ENCODE data around the gene LRRC63. TPM values are rescaled to one million over a fixed set of nuclear protein-coding genes. Genes with fewer than 3 reads are reported as not detected.

The LRRC63 gene
- total and polyA plus RNA-seq, 7 donors: 0.03 to 0.04 TPM; not detected in 5

GRCh38 chr13:46311217-46311616 lies 99.5 kb downstream of the LRRC63 start:
- TF ChIP-seq, protein P1, sequence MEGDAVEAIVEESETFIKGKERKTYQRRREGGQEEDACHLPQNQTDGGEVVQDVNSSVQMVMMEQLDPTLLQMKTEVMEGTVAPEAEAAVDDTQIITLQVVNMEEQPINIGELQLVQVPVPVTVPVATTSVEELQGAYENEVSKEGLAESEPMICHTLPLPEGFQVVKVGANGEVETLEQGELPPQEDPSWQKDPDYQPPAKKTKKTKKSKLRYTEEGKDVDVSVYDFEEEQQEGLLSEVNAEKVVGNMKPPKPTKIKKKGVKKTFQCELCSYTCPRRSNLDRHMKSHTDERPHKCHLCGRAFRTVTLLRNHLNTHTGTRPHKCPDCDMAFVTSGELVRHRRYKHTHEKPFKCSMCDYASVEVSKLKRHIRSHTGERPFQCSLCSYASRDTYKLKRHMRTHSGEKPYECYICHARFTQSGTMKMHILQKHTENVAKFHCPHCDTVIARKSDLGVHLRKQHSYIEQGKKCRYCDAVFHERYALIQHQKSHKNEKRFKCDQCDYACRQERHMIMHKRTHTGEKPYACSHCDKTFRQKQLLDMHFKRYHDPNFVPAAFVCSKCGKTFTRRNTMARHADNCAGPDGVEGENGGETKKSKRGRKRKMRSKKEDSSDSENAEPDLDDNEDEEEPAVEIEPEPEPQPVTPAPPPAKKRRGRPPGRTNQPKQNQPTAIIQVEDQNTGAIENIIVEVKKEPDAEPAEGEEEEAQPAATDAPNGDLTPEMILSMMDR (IDR thresholded peaks at IDR 0.05): no peak
- intact Hi-C loops (cut with DNase I): no loop called here
- whole genome bisulfite sequencing, 3 donors: 77 to 85% (median 83%) methylated on average over 2 of the region's 2 CpGs
- no peak for DNase-seq
- Histone ChIP-seq H3K27ac (no peak overlapping the region), H3K36me3 (ENCODE audit: insufficient read depth in 1 of 2, low read depth in 1 of 2) (no peaks in the 10 kb centered on the region), H3K27me3 (ENCODE audit: insufficient read depth in 3 of 3, low read length in 2 of 3) (no peaks in the 10 kb centered on the region), H3K4me1 (no peaks in the 10 kb centered on the region), H3K4me3 (no peak overlapping the region), H3K9me3 (no peaks in the 10 kb centered on the region)
- no peak for ATAC-seq

- no peak overlapping the region for H3K4me3 ChIP-seq
- 66 to 78% (median 74%) methylated on average over 1 of the region's 1 CpG for WGBS, 3 donors
- no peaks in the 10 kb centered on the region for H3K27me3 ChIP-seq (ENCODE audit: insufficient read depth in 3 of 3, low read length in 2 of 3)
- no peak overlapping the region for H3K27ac ChIP-seq
- H3K9me3 ChIP-seq: no peaks in the 10 kb centered on the region
- DNase-seq (no peak), ATAC-seq (no peak)
- intact Hi-C loops (cut with DNase I): no loop called here
- no peaks in the 10 kb centered on the region for H3K36me3 ChIP-seq (ENCODE audit: insufficient read depth in 1 of 2, low read depth in 1 of 2)
- TF ChIP-seq, protein P1 (IDR thresholded peaks at IDR 0.05): no peak
- H3K4me1 ChIP-seq: no peaks in the 10 kb centered on the region
These were observed 101.3 kb downstream of the LRRC63 start for GRCh38 chr13:46313024-46313423.

GRCh38 chr13:46313432-46314257 lies 101.9 kb downstream of the LRRC63 start:
- WGBS, 3 donors: 89 to 92% (median 90%) methylated on average over 6 of the region's 6 CpGs
- H3K27me3 ChIP-seq (ENCODE audit: insufficient read depth in 3 of 3, low read length in 2 of 3): no peaks in the 10 kb centered on the region
- no peak overlapping the region for H3K4me3 ChIP-seq
- ATAC-seq (no peak), DNase-seq (no peak)
- no peaks in the 10 kb centered on the region for H3K9me3 ChIP-seq
- no peak overlapping the region for H3K27ac ChIP-seq
- intact Hi-C loops (cut with DNase I): no loop called here
- no peaks in the 10 kb centered on the region for H3K36me3 ChIP-seq (ENCODE audit: insufficient read depth in 1 of 2, low read depth in 1 of 2)
- TF ChIP-seq, protein P1 (IDR thresholded peaks at IDR 0.05): no peak
- no peaks in the 10 kb centered on the region for H3K4me1 ChIP-seq

DNA sequence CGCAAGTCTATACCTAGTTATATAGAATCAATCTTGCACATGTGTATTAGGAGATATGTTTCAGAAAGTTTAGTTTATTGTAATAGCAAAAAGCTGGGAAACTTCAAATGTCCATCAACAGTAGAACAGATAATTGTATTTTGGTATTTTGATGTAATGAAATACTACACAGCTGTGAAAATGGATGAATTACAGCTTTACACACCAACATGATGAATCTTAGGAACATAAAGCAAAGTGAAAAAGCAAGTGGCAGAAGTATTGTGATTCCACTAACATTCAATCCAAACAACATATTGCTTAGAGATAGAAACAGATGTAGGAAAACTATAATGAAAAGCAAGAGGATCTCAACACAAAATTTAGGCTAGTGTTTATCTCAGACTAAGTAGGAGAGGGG lies 102.9 kb downstream of the LRRC63 start:
- TF ChIP-seq, protein P1 (IDR thresholded peaks at IDR 0.05): no peak
- H3K36me3 ChIP-seq (ENCODE audit: insufficient read depth in 1 of 2, low read depth in 1 of 2): no peaks in the 10 kb centered on the region
- no peak overlapping the region for H3K4me3 ChIP-seq
- H3K4me1 ChIP-seq: no peaks in the 10 kb centered on the region
- H3K9me3 ChIP-seq: no peaks in the 10 kb centered on the region
- no peak overlapping the region for H3K27ac ChIP-seq
- WGBS, 3 donors: 94 to 100% (median 97%) methylated on average over 1 of the region's 1 CpG
- intact Hi-C loops (cut with DNase I): no loop called here
- DNase-seq: no peak
- ATAC-seq: no peak
- H3K27me3 ChIP-seq (ENCODE audit: insufficient read depth in 3 of 3, low read length in 2 of 3): no peaks in the 10 kb centered on the region

- H3K9me3 ChIP-seq: no peaks in the 10 kb centered on the region
- H3K27ac ChIP-seq: no peak overlapping the region
- H3K4me1 ChIP-seq: no peaks in the 10 kb centered on the region
- TF ChIP-seq, protein P1 (IDR thresholded peaks at IDR 0.05): no peak
- no peaks in the 10 kb centered on the region for H3K27me3 ChIP-seq (ENCODE audit: insufficient read depth in 3 of 3, low read length in 2 of 3)
- no peaks in the 10 kb centered on the region for H3K36me3 ChIP-seq (ENCODE audit: insufficient read depth in 1 of 2, low read depth in 1 of 2)
- no peak overlapping the region for H3K4me3 ChIP-seq
- DNase-seq (no peak), ATAC-seq (no peak)
- intact Hi-C loops (cut with DNase I): no loop called here
These were observed 103.3 kb downstream of the LRRC63 start for GRCh38 chr13:46315036-46315435.
